ENCODE data around the gene KCNG4. TPM values are rescaled to one million over a fixed set of nuclear protein-coding genes. Genes with fewer than 3 reads are reported as not detected.

Gene KCNG4
- total RNA-seq: not detected
- not detected for polyA plus RNA-seq
- long read RNA-seq, donor 1: 0 reads
- long read RNA-seq, donor 2: 0 reads
- long read RNA-seq, donor 3: 0 reads
- long read RNA-seq, donor 4: 0 reads
- long read RNA-seq, donor 5: 0 reads
- long read RNA-seq, donor 6: 0 reads
- long read RNA-seq, donor 7: 0 reads
- long read RNA-seq, donor 8: 0 reads
- long read RNA-seq, donor 9: 0 reads
- long read RNA-seq, donor 10: 0 reads

GRCh38 chr16:84239909-84240308 lies at the start of gene KCNG4:
Gene KCNG4, minus strand, starts transcription at chr16:84240012. Its CDS starts 2,527 bp downstream, at chr16:84237485.
- no peaks in the 10 kb centered on the region for H3K36me3 ChIP-seq (ENCODE audit: control insufficient read depth in 2 of 2, insufficient read depth in 2 of 2, low read length in 1 of 2)
- H3K9me3 ChIP-seq (ENCODE audit: control insufficient read depth in 2 of 2, insufficient read depth in 1 of 2, low read length in 1 of 2): no peaks in the 10 kb centered on the region
- no peak within 1 kb of the TSS for H3K4me3 ChIP-seq (ENCODE audit: low read length in 2 of 2)
- peaks cover 2 to 22% of the 10 kb centered on the region in 2 donors for H3K27me3 ChIP-seq (ENCODE audit: control insufficient read depth in 2 of 2, insufficient read depth in 1 of 2, low read length in 1 of 2)
- no peak within 1 kb of the TSS for H3K27ac ChIP-seq (ENCODE audit: low read depth in 1 of 2, low read length in 1 of 2)
- no peaks in the 10 kb centered on the region for H3K4me1 ChIP-seq (ENCODE audit: control insufficient read depth in 2 of 2, insufficient read depth in 2 of 2, low read length in 2 of 2)
- DNase-seq (ENCODE audit: low read depth in 6 of 9, low spot score in 9 of 9): no peak
- 40% methylated on average over 7 of the region's 7 CpGs for WGBS

- Histone ChIP-seq H3K27ac (ENCODE audit: low read depth in 1 of 2, low read length in 1 of 2) (no peak overlapping the region), H3K9me3 (ENCODE audit: control insufficient read depth in 2 of 2, insufficient read depth in 1 of 2, low read length in 1 of 2) (no peaks in the 10 kb centered on the region), H3K27me3 (ENCODE audit: control insufficient read depth in 2 of 2, insufficient read depth in 1 of 2, low read length in 1 of 2) (peaks cover 5 to 15% of the 10 kb centered on the region in 2 donors), H3K4me1 (ENCODE audit: control insufficient read depth in 2 of 2, insufficient read depth in 2 of 2, low read length in 2 of 2) (no peaks in the 10 kb centered on the region), H3K4me3 (ENCODE audit: low read length in 2 of 2) (no peak overlapping the region), H3K36me3 (ENCODE audit: control insufficient read depth in 2 of 2, insufficient read depth in 2 of 2, low read length in 1 of 2) (no peaks in the 10 kb centered on the region)
- WGBS: 85% methylated on average over 8 of the region's 8 CpGs
- no peak for DNase-seq (ENCODE audit: low read depth in 6 of 9, low spot score in 9 of 9)
Observed at GRCh38 chr16:84288902-84289301, 49.1 kb upstream of the KCNG4 start.

DNA sequence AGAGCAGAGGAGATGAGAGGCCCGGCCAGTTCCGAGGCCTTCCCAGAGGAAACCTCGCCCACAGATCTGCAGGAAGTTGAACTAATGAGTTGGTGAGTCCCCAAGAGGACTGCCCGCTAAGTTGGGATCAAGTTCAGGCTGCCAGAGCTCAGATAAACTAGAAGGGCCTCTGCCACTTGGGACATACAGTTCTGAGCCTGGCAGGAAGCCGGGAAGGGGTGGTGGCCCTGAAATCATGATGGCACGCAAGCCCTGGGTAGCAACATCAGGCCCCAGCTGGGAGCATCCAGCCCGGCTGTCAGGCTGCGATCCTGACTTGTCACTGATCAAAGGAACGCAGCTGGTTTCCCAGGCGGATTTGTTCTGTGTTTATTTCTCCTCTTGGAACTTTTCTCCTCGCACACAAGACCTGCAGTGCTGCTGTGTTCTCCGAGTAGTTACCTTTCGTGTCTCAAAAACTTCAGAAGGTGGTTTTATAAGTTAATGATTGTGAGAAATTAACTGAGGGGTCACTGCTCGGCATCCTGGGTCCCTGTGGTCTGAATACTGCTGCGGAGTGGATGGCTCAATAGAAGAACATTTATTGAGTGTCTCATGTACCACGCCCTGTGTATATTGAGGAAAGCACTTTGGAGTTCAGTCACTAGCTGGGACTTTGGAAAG lies 46.9 kb upstream of the KCNG4 start:
- no peak for DNase-seq (ENCODE audit: low read depth in 6 of 9, low spot score in 9 of 9)
- H3K27ac ChIP-seq (ENCODE audit: low read depth in 1 of 2, low read length in 1 of 2): no peak overlapping the region
- H3K36me3 ChIP-seq (ENCODE audit: control insufficient read depth in 2 of 2, insufficient read depth in 2 of 2, low read length in 1 of 2): no peaks in the 10 kb centered on the region
- no peak overlapping the region for H3K4me3 ChIP-seq (ENCODE audit: low read length in 2 of 2)
- peaks cover 3 to 18% of the 10 kb centered on the region in 2 donors for H3K27me3 ChIP-seq (ENCODE audit: control insufficient read depth in 2 of 2, insufficient read depth in 1 of 2, low read length in 1 of 2)
- no peaks in the 10 kb centered on the region for H3K9me3 ChIP-seq (ENCODE audit: control insufficient read depth in 2 of 2, insufficient read depth in 1 of 2, low read length in 1 of 2)
- WGBS: 89% methylated on average over 16 of the region's 16 CpGs
- no peaks in the 10 kb centered on the region for H3K4me1 ChIP-seq (ENCODE audit: control insufficient read depth in 2 of 2, insufficient read depth in 2 of 2, low read length in 2 of 2)

DNA sequence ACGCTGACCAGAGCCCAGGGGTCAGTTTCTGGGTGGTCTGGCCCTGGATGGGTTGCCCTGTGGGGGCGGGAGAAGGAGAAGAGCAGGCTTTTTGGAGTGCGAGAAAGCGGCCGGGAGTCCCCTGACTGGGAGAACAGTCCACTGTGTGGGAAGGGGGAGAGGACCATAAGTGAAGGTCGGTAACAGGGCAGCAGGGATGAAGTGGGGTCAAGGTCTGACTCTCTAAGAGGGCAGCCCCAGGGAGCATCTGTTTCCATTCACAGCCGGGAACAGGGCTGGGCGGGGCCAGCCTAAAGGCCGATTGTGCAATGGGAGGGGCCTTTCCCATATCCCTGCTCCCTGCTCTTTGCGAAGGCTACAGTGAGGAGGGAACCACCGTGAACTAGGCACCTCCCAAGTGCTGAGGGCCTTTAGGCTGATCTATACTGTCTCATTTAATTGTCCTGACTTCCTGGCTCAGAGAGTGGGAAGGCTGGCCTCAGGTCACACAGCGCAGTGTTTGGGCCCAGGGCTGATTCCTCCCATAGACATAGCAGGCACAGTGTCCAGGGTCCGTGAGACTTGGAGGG lies 44.4 kb upstream of the KCNG4 start:
- H3K4me1 ChIP-seq (ENCODE audit: control insufficient read depth in 2 of 2, insufficient read depth in 2 of 2, low read length in 2 of 2): no peaks in the 10 kb centered on the region
- H3K27ac ChIP-seq (ENCODE audit: low read depth in 1 of 2, low read length in 1 of 2): no peak overlapping the region
- WGBS: 77% methylated on average over 13 of the region's 13 CpGs
- no peak for DNase-seq (ENCODE audit: low read depth in 6 of 9, low spot score in 9 of 9)
- H3K36me3 ChIP-seq (ENCODE audit: control insufficient read depth in 2 of 2, insufficient read depth in 2 of 2, low read length in 1 of 2): no peaks in the 10 kb centered on the region
- H3K27me3 ChIP-seq (ENCODE audit: control insufficient read depth in 2 of 2, insufficient read depth in 1 of 2, low read length in 1 of 2): peaks cover 0 to 18% of the 10 kb centered on the region in 2 donors
- no peak overlapping the region for H3K4me3 ChIP-seq (ENCODE audit: low read length in 2 of 2)
- H3K9me3 ChIP-seq (ENCODE audit: control insufficient read depth in 2 of 2, insufficient read depth in 1 of 2, low read length in 1 of 2): no peaks in the 10 kb centered on the region

DNA sequence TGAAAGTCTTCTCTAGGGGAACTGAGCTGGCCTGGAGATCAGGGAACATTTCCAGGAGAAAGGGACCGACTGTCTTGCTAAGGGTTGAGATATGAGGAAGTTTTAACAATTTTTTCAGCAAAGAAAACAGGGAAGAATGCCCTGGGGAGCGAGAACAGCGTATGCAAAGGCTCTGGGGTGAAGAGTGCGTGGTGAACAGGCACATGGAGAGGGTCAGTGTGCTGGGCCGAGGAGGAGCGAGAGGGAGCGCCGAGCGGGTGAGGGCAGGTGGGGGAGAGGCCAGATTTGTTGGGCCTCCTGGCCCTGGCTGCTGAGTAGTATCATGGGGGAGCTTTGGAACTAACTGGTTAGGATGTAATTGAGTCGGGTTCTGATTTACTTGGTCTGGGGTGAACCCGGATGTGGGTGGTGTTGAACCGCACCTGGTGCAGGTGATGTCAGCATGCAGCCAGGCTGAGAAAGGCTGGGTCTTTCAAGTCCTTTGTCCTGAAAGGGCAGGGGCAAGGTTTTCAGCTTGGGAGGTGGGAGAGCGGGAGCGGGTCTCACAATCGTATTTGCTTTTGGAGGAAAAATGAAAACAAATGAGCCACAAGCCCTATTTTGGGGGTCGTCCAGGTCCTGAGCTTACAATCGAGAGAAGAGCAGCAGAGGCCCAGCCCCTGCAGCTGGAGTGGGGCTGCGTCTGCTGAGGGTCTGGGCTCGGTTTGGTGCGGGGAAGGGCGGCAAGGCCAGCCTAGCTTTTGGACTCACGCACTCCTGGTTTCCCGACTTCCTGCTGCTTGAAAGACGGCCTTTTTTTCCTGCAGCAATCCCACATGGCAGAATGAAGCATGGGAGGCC lies 43.7 kb upstream of the KCNG4 start:
- no peak overlapping the region for H3K27ac ChIP-seq (ENCODE audit: low read depth in 1 of 2, low read length in 1 of 2)
- no peak overlapping the region for H3K4me3 ChIP-seq (ENCODE audit: low read length in 2 of 2)
- no peaks in the 10 kb centered on the region for H3K36me3 ChIP-seq (ENCODE audit: control insufficient read depth in 2 of 2, insufficient read depth in 2 of 2, low read length in 1 of 2)
- no peaks in the 10 kb centered on the region for H3K4me1 ChIP-seq (ENCODE audit: control insufficient read depth in 2 of 2, insufficient read depth in 2 of 2, low read length in 2 of 2)
- DNase-seq (ENCODE audit: low read depth in 6 of 9, low spot score in 9 of 9): no peak
- peaks cover 0 to 18% of the 10 kb centered on the region in 2 donors for H3K27me3 ChIP-seq (ENCODE audit: control insufficient read depth in 2 of 2, insufficient read depth in 1 of 2, low read length in 1 of 2)
- no peaks in the 10 kb centered on the region for H3K9me3 ChIP-seq (ENCODE audit: control insufficient read depth in 2 of 2, insufficient read depth in 1 of 2, low read length in 1 of 2)
- 90% methylated on average over 24 of the region's 24 CpGs for WGBS

GRCh38 chr16:84282533-84282932 lies 42.7 kb upstream of the KCNG4 start:
- Histone ChIP-seq H3K27me3 (ENCODE audit: control insufficient read depth in 2 of 2, insufficient read depth in 1 of 2, low read length in 1 of 2) (peaks cover 0 to 22% of the 10 kb centered on the region in 2 donors), H3K4me1 (ENCODE audit: control insufficient read depth in 2 of 2, insufficient read depth in 2 of 2, low read length in 2 of 2) (no peaks in the 10 kb centered on the region), H3K9me3 (ENCODE audit: control insufficient read depth in 2 of 2, insufficient read depth in 1 of 2, low read length in 1 of 2) (no peaks in the 10 kb centered on the region), H3K27ac (ENCODE audit: low read depth in 1 of 2, low read length in 1 of 2) (no peak overlapping the region), H3K36me3 (ENCODE audit: control insufficient read depth in 2 of 2, insufficient read depth in 2 of 2, low read length in 1 of 2) (no peaks in the 10 kb centered on the region), H3K4me3 (ENCODE audit: low read length in 2 of 2) (no peak overlapping the region)
- no peak for DNase-seq (ENCODE audit: low read depth in 6 of 9, low spot score in 9 of 9)
- 86% methylated on average over 6 of the region's 6 CpGs for WGBS

DNA sequence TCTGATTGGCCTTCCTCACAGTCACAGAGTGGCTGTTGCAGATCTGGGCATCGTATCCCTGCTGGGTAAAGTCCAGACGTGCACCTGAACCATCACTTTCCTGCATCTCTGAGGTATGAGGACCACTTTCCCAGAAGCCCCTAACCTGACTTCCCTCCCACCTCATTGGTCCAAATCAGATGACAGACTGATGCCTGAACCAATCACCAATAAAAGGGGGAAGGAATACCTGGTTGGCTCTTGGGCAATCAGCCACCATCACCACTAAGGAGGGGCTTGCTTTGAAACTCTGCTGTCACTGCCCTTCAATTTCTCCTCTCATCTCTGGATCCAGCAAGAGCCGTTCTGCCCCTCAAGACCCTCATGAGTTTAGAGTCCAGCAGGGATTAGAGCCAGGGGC lies 41.3 kb upstream of the KCNG4 start:
- Histone ChIP-seq H3K4me3 (ENCODE audit: low read length in 2 of 2) (no peak overlapping the region), H3K4me1 (ENCODE audit: control insufficient read depth in 2 of 2, insufficient read depth in 2 of 2, low read length in 2 of 2) (no peaks in the 10 kb centered on the region), H3K9me3 (ENCODE audit: control insufficient read depth in 2 of 2, insufficient read depth in 1 of 2, low read length in 1 of 2) (no peaks in the 10 kb centered on the region), H3K27ac (ENCODE audit: low read depth in 1 of 2, low read length in 1 of 2) (no peak overlapping the region), H3K27me3 (ENCODE audit: control insufficient read depth in 2 of 2, insufficient read depth in 1 of 2, low read length in 1 of 2) (peaks cover 0 to 22% of the 10 kb centered on the region in 2 donors), H3K36me3 (ENCODE audit: control insufficient read depth in 2 of 2, insufficient read depth in 2 of 2, low read length in 1 of 2) (no peaks in the 10 kb centered on the region)
- DNase-seq (ENCODE audit: low read depth in 6 of 9, low spot score in 9 of 9): peak in 1 of 9 donors; percentile 40
- 95% methylated on average over 3 of the region's 3 CpGs for WGBS

DNA sequence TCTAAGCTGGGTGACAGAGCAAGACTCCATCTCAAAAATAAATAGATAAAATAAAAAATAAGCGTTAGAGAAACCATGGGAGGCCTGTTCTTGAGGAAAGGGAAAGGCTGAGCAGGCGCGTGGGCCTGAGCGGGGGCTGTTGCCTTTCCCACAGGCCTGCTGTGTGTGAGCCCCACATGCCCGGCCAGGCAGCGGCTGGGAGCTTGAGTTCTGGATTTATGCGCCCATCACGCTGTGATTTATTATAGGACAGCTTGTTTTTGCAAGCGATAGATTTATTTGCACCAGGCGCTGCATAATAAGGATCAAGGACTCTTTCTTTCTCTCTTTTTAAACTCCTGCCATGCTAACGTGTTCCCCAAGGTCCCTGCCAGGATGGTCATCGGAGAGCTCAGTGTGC lies 40.1 kb upstream of the KCNG4 start:
- Histone ChIP-seq H3K27ac (ENCODE audit: low read depth in 1 of 2, low read length in 1 of 2) (no peak overlapping the region), H3K27me3 (ENCODE audit: control insufficient read depth in 2 of 2, insufficient read depth in 1 of 2, low read length in 1 of 2) (peaks cover 0 to 21% of the 10 kb centered on the region in 2 donors), H3K4me1 (ENCODE audit: control insufficient read depth in 2 of 2, insufficient read depth in 2 of 2, low read length in 2 of 2) (no peaks in the 10 kb centered on the region), H3K36me3 (ENCODE audit: control insufficient read depth in 2 of 2, insufficient read depth in 2 of 2, low read length in 1 of 2) (no peaks in the 10 kb centered on the region), H3K9me3 (ENCODE audit: control insufficient read depth in 2 of 2, insufficient read depth in 1 of 2, low read length in 1 of 2) (no peaks in the 10 kb centered on the region), H3K4me3 (ENCODE audit: low read length in 2 of 2) (no peak overlapping the region)
- 96% methylated on average over 12 of the region's 12 CpGs for WGBS
- no peak for DNase-seq (ENCODE audit: low read depth in 6 of 9, low spot score in 9 of 9)

DNA sequence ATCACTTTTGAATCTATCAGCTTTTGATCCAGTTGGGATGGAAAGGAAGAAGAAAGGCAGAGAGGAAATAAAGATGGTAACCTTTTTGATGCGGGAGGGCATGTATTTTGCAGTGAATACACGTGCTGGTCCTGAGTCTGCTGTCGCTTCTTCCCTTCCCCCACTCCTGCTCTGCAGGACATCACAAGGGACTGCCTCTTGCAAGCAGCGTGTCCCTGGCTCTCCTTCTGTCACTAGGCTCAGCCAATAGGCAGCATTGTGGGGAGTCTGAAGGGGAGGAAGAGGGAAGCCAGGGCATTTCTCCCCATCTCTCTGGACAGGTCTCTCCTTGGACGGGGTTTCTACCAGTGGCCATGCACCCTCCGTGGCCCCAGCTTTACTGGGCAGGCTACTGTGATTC lies 39.2 kb upstream of the KCNG4 start:
- Histone ChIP-seq H3K4me1 (ENCODE audit: control insufficient read depth in 2 of 2, insufficient read depth in 2 of 2, low read length in 2 of 2) (no peaks in the 10 kb centered on the region), H3K27ac (ENCODE audit: low read depth in 1 of 2, low read length in 1 of 2) (no peak overlapping the region), H3K4me3 (ENCODE audit: low read length in 2 of 2) (no peak overlapping the region), H3K27me3 (ENCODE audit: control insufficient read depth in 2 of 2, insufficient read depth in 1 of 2, low read length in 1 of 2) (peaks cover 0 to 14% of the 10 kb centered on the region in 2 donors), H3K9me3 (ENCODE audit: control insufficient read depth in 2 of 2, insufficient read depth in 1 of 2, low read length in 1 of 2) (no peaks in the 10 kb centered on the region), H3K36me3 (ENCODE audit: control insufficient read depth in 2 of 2, insufficient read depth in 2 of 2, low read length in 1 of 2) (no peaks in the 10 kb centered on the region)
- 69% methylated on average over 6 of the region's 6 CpGs for WGBS
- no peak for DNase-seq (ENCODE audit: low read depth in 6 of 9, low spot score in 9 of 9)
